Calu3 (cell line): ENCODE data around the gene EIF4G1. TPM values are rescaled to one million over a fixed set of nuclear protein-coding genes. Genes with fewer than 3 reads are reported as not detected.

Source experiments
- BruUV-seq: library from RNA; stranded (reverse); fragments of 400-500 nt; replicated peaks from 2 replicates; lab custom pipeline; 2021; lab: Mats Ljungman, UMichigan
- CTCF ChIA-PET: fragments of 300-600 bp; sonication (Branson Sonifier 250); formaldehyde crosslinking; loops from one replicate; lab custom pipeline; 2022; ENCODE audit warnings: antibody characterized with exemption; lab: Charles Lee
- DNase-seq: peaks from one replicate; pipeline ENCODE4 v3.0.0; 2022
- H3K27ac Mint-ChIP-seq: one replicate; pipeline ENCODE4 v1.8.0; 2022; ENCODE audit warnings: mixed read lengths; ENCODE audit not compliant: unreplicated experiment
- H3K27me3 Mint-ChIP-seq: one replicate; pipeline ENCODE4 v1.8.0; 2022; ENCODE audit warnings: mixed read lengths; ENCODE audit not compliant: unreplicated experiment
- H3K36me3 Mint-ChIP-seq: one replicate; pipeline ENCODE4 v1.8.0; 2022; ENCODE audit warnings: mild to moderate bottlenecking, moderate library complexity, mixed read lengths; ENCODE audit not compliant: insufficient read depth, unreplicated experiment
- H3K4me1 Mint-ChIP-seq: one replicate; pipeline ENCODE4 v1.8.0; 2022; ENCODE audit warnings: mild to moderate bottlenecking, low read depth, mixed read lengths; ENCODE audit not compliant: unreplicated experiment
- H3K4me3 Mint-ChIP-seq: one replicate; pipeline ENCODE4 v1.8.0; 2022; ENCODE audit warnings: mild to moderate bottlenecking, low read depth, moderate library complexity, mixed read lengths; ENCODE audit not compliant: unreplicated experiment
- H3K9me3 Mint-ChIP-seq: one replicate; pipeline ENCODE4 v1.8.0; 2022; ENCODE audit warnings: low read depth, mixed read lengths; ENCODE audit not compliant: unreplicated experiment
- intact Hi-C: fragments of 100-400 bp; cut with micrococcal nuclease; formaldehyde crosslinking; loops from one replicate; pipeline ENCODE4 v1.10.0; 2022; ENCODE audit not compliant: unreplicated experiment
- total RNA-seq: library from RNA; stranded (reverse); gene quantifications from 2 replicates; pipeline ENCODE4 v1.2.3, GENCODE V29; 2022
- TF ChIP-seq, protein P1 (sequence below): fragments of 200-600 bp; IDR thresholded peaks from one replicate; pipeline ENCODE4 v1.8.0; 2022; ENCODE audit warnings: antibody characterized with exemption; ENCODE audit not compliant: unreplicated experiment

The EIF4G1 gene
- total RNA-seq, 1 experiment from 2014 or later: 673 TPM

DNA sequence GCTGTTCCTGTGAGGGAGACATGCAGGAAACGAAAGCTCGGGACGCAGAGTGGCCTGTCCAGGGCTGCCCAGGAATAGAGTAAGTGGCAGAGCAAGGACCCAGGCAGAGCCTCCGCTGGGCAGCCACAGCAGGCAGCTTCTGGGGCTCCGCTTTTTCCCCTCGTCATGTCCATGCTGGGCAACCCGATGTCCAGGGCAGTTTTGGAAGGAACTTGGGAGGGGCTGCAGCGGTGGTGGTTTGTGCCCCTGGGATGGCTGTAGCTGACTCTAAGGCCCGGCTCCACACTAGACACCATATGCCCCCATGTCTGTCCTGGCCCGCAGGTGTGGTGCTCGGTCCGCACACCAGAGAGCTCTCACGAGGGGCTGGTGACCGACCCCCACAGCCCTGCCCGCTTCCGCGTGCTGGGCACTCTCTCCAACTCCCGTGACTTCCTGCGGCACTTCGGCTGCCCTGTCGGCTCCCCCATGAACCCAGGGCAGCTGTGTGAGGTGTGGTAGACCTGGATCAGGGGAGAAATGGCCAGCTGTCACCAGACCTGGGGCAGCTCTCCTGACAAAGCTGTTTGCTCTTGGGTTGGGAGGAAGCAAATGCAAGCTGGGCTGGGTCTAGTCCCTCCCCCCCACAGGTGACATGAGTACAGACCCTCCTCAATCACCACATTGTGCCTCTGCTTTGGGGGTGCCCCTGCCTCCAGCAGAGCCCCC, 22.5 kb upstream of the EIF4G1 start:
- Mint-ChIP-seq H3K27ac (no peak overlapping the region), H3K4me3 (no peak overlapping the region), H3K9me3 (no peaks in the 10 kb centered on the region), H3K27me3 (peaks cover 66% of the 10 kb centered on the region), H3K36me3 (no peaks in the 10 kb centered on the region), H3K4me1 (no peaks in the 10 kb centered on the region)
- no TSS peak for BruUV-seq
- TF ChIP-seq, protein P1, sequence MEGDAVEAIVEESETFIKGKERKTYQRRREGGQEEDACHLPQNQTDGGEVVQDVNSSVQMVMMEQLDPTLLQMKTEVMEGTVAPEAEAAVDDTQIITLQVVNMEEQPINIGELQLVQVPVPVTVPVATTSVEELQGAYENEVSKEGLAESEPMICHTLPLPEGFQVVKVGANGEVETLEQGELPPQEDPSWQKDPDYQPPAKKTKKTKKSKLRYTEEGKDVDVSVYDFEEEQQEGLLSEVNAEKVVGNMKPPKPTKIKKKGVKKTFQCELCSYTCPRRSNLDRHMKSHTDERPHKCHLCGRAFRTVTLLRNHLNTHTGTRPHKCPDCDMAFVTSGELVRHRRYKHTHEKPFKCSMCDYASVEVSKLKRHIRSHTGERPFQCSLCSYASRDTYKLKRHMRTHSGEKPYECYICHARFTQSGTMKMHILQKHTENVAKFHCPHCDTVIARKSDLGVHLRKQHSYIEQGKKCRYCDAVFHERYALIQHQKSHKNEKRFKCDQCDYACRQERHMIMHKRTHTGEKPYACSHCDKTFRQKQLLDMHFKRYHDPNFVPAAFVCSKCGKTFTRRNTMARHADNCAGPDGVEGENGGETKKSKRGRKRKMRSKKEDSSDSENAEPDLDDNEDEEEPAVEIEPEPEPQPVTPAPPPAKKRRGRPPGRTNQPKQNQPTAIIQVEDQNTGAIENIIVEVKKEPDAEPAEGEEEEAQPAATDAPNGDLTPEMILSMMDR: no peak
- CTCF ChIA-PET: interaction anchor here (0.5 to 0.6 kb wide), 2 partner anchors 62 to 277 kb away, joined by 3 to 4 read pairs; no protein-coding TSS in a partner anchor
- DNase-seq: no peak
- intact Hi-C loops: no loop called here

DNA sequence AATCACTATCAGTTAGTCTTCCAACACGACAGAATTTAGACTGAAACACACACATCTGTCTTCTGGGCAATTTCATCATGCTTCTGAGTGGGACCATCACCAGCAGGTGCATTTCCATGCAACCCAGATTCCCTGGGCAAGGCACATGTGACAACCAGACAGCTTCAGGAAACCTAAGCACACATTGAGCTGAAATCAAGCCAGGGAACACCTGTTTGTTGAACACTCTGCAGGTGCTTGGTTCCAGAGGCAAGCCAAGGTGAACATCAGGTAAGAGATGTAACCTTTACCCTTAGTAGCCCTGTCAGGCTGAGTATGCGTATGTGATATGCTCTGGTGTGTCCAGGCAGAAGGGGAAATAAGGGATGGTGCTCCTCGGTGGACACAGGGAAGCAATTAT, 18.6 kb upstream of the EIF4G1 start:
- DNase-seq: no peak
- Mint-ChIP-seq H3K27ac (no peak overlapping the region), H3K9me3 (no peaks in the 10 kb centered on the region), H3K36me3 (peaks cover 36% of the 10 kb centered on the region), H3K27me3 (peaks cover 65% of the 10 kb centered on the region), H3K4me3 (no peak overlapping the region), H3K4me1 (peaks cover 12% of the 10 kb centered on the region)
- intact Hi-C loops: no loop called here
- BruUV-seq: no TSS peak
- TF ChIP-seq, protein P1: no peak
- CTCF ChIA-PET: no interaction called here

- no peak overlapping the region for H3K27ac Mint-ChIP-seq
- H3K4me3 Mint-ChIP-seq: peak overlapping the region; percentile 97
- no peak for DNase-seq
- peaks cover 16% of the 10 kb centered on the region for H3K4me1 Mint-ChIP-seq
- TF ChIP-seq, protein P1: no peak
- BruUV-seq: no TSS peak
- peaks cover 44% of the 10 kb centered on the region for H3K36me3 Mint-ChIP-seq
- intact Hi-C loops: no loop called here
- CTCF ChIA-PET: no interaction called here
- peaks cover 57% of the 10 kb centered on the region for H3K27me3 Mint-ChIP-seq
- no peaks in the 10 kb centered on the region for H3K9me3 Mint-ChIP-seq
These were observed 17.8 kb upstream of the EIF4G1 start for GRCh38 chr3:184296616-184297015.

- H3K4me1 Mint-ChIP-seq: peaks cover 16% of the 10 kb centered on the region
- H3K4me3 Mint-ChIP-seq: peak within 1 kb of the TSS; percentile 97
- H3K9me3 Mint-ChIP-seq: no peaks in the 10 kb centered on the region
- peak; percentile 100 for DNase-seq
- TF ChIP-seq, protein P1: no peak
- CTCF ChIA-PET: interaction anchor here (0.5 to 0.9 kb wide), 3 partner anchors 21 to 100 kb away, joined by 3 to 7 read pairs (median 3); no protein-coding TSS in a partner anchor
- peaks cover 34% of the 10 kb centered on the region for H3K27me3 Mint-ChIP-seq
- intact Hi-C loops: no loop called here
- peaks cover 58% of the 10 kb centered on the region for H3K36me3 Mint-ChIP-seq
- no TSS peak for BruUV-seq
- H3K27ac Mint-ChIP-seq: peak within 1 kb of the TSS; percentile 91
These were observed 15.5 kb upstream of the EIF4G1 start, which contains the start of gene PSMD2 for GRCh38 chr3:184298759-184299487. TSS of gene PSMD2 (plus strand) at chr3:184299241. CDS start at chr3:184299267, 26 bp downstream.
